HUES6 (cell line): ENCODE measurements around the gene TP63.
"Not testable (repeated sequence)": the region's sequence is repeated elsewhere in the genome, so short reads cannot be mapped to it uniquely, and the experiment has no call there.

Source experiments
- H3K27ac ChIP-seq: 2 replicates; pipeline ENCODE4 v1.7.0; 2013; ENCODE audit warnings: low read depth, mild to moderate bottlenecking, low read length, inconsistent platforms
- H3K27me3 ChIP-seq: 2 replicates; pipeline ENCODE4 v1.6.1; 2013; ENCODE audit warnings: low read length; ENCODE audit not compliant: control insufficient read depth, insufficient read depth
- H3K36me3 ChIP-seq: 2 replicates; pipeline ENCODE4 v1.6.1; 2013; ENCODE audit warnings: low read length; ENCODE audit not compliant: control insufficient read depth, insufficient read depth
- H3K4me1 ChIP-seq: 2 replicates; pipeline ENCODE4 v1.6.1; 2013; ENCODE audit warnings: low read length; ENCODE audit not compliant: control insufficient read depth, insufficient read depth
- H3K4me3 ChIP-seq: 2 replicates; pipeline ENCODE4 v1.5.1; 2013; ENCODE audit warnings: low read depth, low read length
- H3K9ac ChIP-seq: one replicate; pipeline ENCODE4 v1.6.1; 2013; ENCODE audit warnings: mild to moderate bottlenecking, low read length
- H3K9me3 ChIP-seq: 2 replicates; pipeline ENCODE4 v1.6.1; 2013; ENCODE audit warnings: low read depth, low read length; ENCODE audit not compliant: control insufficient read depth, insufficient read depth

Gene TP63

GRCh38 chr3:189597918-189598317 is 33.3 kb upstream of the TP63 start:
- Histone ChIP-seq H3K27ac (no peak overlapping the region), H3K36me3 (no peaks in the 10 kb centered on the region), H3K27me3 (no peaks in the 10 kb centered on the region), H3K4me3 (no peak overlapping the region), H3K4me1 (no peaks in the 10 kb centered on the region), H3K9me3 (no peaks in the 10 kb centered on the region), H3K9ac (no peak overlapping the region)

- no peak overlapping the region for H3K4me3 ChIP-seq
- no peaks in the 10 kb centered on the region for H3K36me3 ChIP-seq
- no peaks in the 10 kb centered on the region for H3K27me3 ChIP-seq
- H3K27ac ChIP-seq = no peak overlapping the region
- no peaks in the 10 kb centered on the region for H3K4me1 ChIP-seq
- H3K9ac ChIP-seq = no peak overlapping the region
- no peaks in the 10 kb centered on the region for H3K9me3 ChIP-seq
These were observed 32.5 kb upstream of the TP63 start for GRCh38 chr3:189598530-189599225.

- H3K4me3 ChIP-seq = no peak overlapping the region
These were observed 28.7 kb upstream of the TP63 start for GRCh38 chr3:189602471-189602870.

GRCh38 chr3:189605717-189606116 is 25.5 kb upstream of the TP63 start:
- Histone ChIP-seq H3K36me3 (no peaks in the 10 kb centered on the region), H3K9ac (no peak overlapping the region), H3K9me3 (peaks cover 8% of the 10 kb centered on the region; the same call in 1 of the 2 replicates), H3K4me3 (no peak overlapping the region), H3K27ac (no peak overlapping the region), H3K27me3 (no peaks in the 10 kb centered on the region), H3K4me1 (no peaks in the 10 kb centered on the region)

More at GRCh38 chr3:189602471-189602870, 28.7 kb upstream of the TP63 start:
- H3K9me3 ChIP-seq = no peaks in the 10 kb centered on the region
- no peak overlapping the region for H3K27ac ChIP-seq
- no peaks in the 10 kb centered on the region for H3K4me1 ChIP-seq
- no peaks in the 10 kb centered on the region for H3K36me3 ChIP-seq
- no peaks in the 10 kb centered on the region for H3K27me3 ChIP-seq
- no peak overlapping the region for H3K9ac ChIP-seq

GRCh38 chr3:189606774-189607173 is 24.4 kb upstream of the TP63 start:
- Histone ChIP-seq H3K4me3 (no peak overlapping the region), H3K27ac (no peak overlapping the region), H3K36me3 (no peaks in the 10 kb centered on the region), H3K9ac (no peak overlapping the region), H3K4me1 (no peaks in the 10 kb centered on the region), H3K9me3 (peaks cover 9% of the 10 kb centered on the region; the same call in 1 of the 2 replicates), H3K27me3 (no peaks in the 10 kb centered on the region)

GRCh38 chr3:189612641-189613040 is 18.5 kb upstream of the TP63 start:
- not testable (repeated sequence) for H3K36me3 ChIP-seq, H3K9ac ChIP-seq, H3K9me3 ChIP-seq, H3K4me3 ChIP-seq, H3K27me3 ChIP-seq, H3K4me1 ChIP-seq, H3K27ac ChIP-seq

- Histone ChIP-seq H3K9me3 (peaks cover 9% of the 10 kb centered on the region; the same call in 1 of the 2 replicates), H3K36me3 (no peaks in the 10 kb centered on the region), H3K4me1 (no peaks in the 10 kb centered on the region), H3K9ac (no peak overlapping the region), H3K27ac (no peak overlapping the region), H3K4me3 (no peak overlapping the region), H3K27me3 (no peaks in the 10 kb centered on the region)
These were observed 18.1 kb upstream of the TP63 start for GRCh38 chr3:189613122-189613521.

GRCh38 chr3:189621948-189622603 is 9.1 kb upstream of the TP63 start:
- no peaks in the 10 kb centered on the region for H3K27me3 ChIP-seq
- H3K36me3 ChIP-seq = no peaks in the 10 kb centered on the region
- H3K27ac ChIP-seq = no peak overlapping the region
- H3K4me3 ChIP-seq = no peak overlapping the region
- no peaks in the 10 kb centered on the region for H3K4me1 ChIP-seq
- H3K9me3 ChIP-seq = no peaks in the 10 kb centered on the region
- H3K9ac ChIP-seq = no peak overlapping the region

GRCh38 chr3:189622629-189623028 is 8.6 kb upstream of the TP63 start:
- H3K27me3 ChIP-seq = no peaks in the 10 kb centered on the region
- no peaks in the 10 kb centered on the region for H3K9me3 ChIP-seq
- no peak overlapping the region for H3K27ac ChIP-seq
- no peaks in the 10 kb centered on the region for H3K4me1 ChIP-seq
- H3K9ac ChIP-seq = no peak overlapping the region
- no peaks in the 10 kb centered on the region for H3K36me3 ChIP-seq
- H3K4me3 ChIP-seq = no peak overlapping the region

GRCh38 chr3:189624130-189624529 is 7.1 kb upstream of the TP63 start:
- Histone ChIP-seq H3K27ac (no peak overlapping the region), H3K9ac (no peak overlapping the region), H3K27me3 (no peaks in the 10 kb centered on the region), H3K4me3 (no peak overlapping the region), H3K36me3 (no peaks in the 10 kb centered on the region), H3K9me3 (no peaks in the 10 kb centered on the region), H3K4me1 (no peaks in the 10 kb centered on the region)

- Histone ChIP-seq H3K4me1 (no peaks in the 10 kb centered on the region), H3K9me3 (no peaks in the 10 kb centered on the region), H3K27ac (no peak overlapping the region), H3K4me3 (no peak overlapping the region), H3K27me3 (no peaks in the 10 kb centered on the region), H3K36me3 (no peaks in the 10 kb centered on the region), H3K9ac (no peak overlapping the region)
These were observed 6.1 kb upstream of the TP63 start for GRCh38 chr3:189625071-189625470.
